CD4-positive, alpha-beta T cell treated with Interleukin-6 for 4 hours (primary cell): ENCODE data around the gene SPRTN.

Source experiments
- DNase-seq: peaks from one replicate; pipeline ENCODE4 v3.0.0-alpha.2; 2020; ENCODE audit warnings: mixed read lengths

Gene SPRTN

DNA sequence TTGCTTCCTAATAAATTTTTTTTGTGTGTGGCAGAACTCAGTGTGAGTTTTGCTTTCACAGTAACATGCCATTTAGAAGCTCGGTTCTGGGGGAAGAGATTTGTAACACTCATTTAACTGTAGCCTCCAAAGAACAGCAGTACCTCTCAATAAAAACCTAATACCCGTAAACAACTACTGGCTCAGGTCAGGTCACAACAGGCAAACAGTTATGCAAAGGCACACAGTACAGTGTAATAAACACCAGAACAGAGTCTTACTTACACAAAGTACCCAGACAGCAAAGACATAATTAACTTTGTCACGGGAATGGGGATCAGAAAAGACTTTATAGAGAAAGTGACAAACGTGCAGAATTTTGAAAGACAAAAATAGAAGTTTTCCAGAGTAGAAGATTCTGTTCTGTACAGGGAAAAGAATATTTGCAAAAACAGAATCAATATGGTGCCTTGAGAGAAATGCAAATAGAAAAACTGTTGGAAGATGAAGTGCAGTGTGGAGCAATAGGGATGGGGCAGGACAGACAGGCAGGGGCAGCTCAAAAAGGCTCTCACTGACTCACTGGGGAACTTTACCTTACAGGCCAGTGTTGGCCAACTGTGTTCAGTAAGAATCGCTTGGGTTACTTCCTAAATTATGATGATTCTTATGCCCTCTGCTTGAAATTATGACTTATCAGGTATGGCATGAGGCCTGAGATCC, 45.2 kb downstream of the SPRTN start:
- no peak for DNase-seq

DNA sequence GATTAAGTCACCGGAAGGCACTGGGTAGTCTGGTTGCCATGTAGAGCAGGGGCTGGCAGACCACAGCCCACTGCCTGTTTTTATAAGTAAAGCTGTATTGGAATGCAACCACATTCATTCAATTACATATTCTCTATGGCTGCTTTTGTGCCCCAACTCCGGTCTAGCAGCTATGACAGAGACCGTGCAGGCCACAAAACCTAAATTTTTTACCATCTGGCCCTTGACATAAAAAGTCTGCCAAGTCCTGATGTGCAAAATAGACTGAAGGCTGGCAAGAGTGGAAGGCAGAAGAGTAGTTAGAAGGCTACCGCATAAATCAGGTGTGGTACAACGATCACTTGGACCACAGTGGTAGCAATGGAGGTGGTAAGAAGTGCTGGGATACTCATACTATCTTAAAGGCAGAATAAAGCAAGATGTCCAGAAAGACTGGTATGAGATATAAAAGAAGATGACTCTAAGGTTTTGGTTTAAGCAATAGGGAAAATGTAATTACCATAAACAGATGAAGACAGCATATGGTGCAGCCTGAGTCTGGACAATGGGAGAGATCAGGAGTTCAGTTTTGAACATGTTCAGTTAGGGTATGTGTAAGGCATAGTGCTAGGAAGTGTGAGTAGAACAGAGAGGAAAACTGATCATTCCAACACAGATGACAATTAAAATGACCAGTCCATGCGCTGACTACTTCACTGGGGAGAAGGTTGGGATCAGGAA, 46.8 kb downstream of the SPRTN start:
- no peak for DNase-seq

DNA sequence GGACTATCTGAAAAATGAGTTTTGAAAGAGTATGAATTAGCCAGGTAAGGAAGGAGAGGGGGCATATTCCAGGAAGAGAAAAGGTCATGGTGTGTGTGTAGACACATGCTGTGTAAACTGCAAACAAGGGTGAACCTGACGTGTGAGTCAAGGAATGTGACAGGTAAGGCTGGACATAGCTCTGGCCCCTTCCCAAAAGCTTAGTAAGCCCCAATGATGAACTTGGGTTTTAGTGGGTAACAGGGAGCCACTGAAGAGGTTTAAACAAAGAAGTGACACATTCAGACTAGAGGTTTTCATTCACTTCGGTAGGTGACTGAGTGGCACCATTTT, 47.3 kb downstream of the SPRTN start:
- no peak for DNase-seq

DNA sequence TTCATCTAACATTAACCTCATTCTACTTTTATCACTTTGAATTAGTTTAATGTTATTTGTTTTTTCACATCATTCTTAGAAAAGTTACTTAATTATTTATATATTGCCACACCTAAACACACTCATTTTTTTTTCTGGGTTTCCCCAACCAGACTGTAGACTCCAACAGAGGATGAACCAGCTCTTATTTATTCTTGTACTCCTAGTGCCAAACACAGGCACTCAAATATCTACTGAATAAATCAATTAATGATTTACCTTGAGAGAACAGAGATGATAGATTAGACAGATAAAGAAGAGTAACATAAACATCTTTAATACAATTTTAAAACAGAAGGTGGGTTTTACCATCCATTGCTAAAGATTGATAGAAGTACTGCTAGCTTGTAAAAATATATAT, 48.4 kb downstream of the SPRTN start:
- no peak for DNase-seq

DNA sequence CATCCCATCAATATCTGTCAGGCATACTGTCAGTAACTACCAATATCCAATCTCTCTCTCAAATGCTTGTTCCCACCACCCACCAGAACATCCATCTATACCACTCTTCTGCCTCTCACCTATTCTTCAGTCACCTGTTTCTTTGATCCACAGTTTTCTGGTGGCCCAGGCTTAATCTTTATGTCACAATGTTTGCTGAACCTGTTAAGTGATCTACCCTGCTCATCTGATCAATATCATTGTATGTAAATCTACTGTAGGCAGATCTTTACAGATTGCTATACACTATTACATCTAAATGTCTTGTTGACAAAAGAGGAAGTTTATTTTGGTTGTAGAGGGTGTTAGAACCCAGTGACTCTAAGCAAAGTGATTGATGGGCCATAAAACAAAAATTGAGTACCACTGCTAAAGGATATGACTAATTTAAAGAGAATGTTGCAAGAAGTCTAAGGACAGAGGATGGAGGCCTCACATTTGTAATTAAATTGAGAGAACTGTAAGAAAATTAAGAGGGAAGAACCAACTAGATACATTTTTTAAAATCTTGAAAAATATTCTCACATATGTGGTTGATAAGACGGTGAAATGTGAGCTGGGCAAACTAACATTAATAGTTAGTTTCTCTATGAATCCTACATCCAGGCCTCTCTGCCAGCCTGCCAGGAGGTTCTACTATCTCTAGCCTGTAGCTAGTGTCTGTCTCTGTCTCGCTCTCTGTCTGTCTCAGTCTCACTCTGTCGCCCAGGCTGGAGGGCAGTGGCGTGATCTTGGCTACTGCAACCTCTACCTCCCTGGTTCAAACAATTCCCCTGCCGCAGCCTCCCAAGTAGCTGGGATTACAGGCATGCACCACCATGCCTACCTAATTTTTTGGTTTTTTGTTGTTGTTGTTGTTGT, 49.9 kb downstream of the SPRTN start:
- DNase-seq: no peak

DNA sequence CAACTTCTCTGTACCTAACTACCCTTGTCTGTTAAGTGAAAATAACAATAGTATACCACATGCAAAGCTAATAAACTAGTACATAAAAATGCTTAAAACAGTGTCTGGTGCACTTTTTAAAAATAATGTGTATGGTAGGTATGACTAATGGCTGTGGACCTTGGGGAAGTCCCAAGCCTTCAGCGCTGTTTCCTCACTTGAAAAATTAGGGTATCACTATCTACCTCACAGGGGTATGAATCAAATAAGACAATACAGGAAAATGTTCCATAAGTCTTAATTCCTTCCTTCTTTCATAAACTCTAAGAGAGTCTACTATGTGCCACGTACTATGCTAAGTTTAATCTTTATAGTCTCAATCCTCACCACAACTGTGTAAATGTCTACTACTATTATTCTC, 52.0 kb downstream of the SPRTN start:
- no peak for DNase-seq

DNA sequence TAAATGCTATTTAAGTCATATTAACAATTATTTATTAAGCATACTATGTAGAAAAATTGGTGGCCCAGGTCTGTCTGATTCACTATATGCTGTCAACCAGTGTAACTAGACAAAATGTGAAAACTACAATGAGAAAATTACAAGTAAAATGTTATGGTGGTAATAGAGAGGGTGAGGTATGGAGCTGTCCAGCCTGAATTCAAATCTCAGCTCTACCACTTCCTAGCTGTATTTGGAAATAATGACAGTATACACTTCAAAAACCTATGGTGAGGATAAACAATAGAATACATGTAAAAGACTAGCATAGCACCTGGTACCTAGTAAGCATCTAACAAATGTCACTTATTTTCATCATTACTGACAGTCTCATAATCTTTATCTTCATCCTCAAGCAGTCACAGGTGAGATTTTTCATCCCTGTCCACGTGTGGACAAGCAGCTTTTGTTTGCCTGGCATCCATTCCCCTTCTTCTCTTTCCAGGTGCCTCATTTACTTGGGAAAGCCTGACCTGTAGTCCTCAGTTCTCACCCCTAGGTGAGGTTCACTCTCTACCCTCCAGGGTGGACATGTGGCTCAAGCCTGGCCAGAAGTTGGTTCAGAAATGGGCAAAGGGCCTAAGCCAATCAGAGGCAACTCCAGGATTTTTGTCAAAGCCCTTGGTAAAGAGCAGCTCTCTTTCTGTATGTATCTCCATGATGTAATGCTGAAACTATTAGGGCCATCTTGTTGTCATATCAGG, 54.5 kb downstream of the SPRTN start:
- DNase-seq: no peak

DNA sequence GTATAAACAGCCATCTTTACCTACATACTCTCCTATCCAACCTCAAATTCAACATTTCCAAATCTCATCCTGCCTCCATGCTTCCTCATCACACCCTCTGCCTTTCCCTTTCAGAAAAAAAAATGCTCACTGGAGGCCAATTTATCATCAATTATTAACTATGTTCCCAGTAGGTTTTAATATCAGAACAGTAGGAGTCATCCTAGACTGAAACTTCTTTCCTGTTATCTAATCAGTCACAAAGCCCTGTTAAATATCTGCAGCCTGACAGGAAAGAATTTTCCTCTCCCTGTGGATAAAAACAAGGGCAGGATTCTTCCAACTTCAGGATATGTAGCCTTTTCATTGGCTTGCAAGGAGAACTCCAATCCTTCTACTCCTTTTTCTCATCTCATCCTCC, 55.6 kb downstream of the SPRTN start:
- DNase-seq: no peak

DNA sequence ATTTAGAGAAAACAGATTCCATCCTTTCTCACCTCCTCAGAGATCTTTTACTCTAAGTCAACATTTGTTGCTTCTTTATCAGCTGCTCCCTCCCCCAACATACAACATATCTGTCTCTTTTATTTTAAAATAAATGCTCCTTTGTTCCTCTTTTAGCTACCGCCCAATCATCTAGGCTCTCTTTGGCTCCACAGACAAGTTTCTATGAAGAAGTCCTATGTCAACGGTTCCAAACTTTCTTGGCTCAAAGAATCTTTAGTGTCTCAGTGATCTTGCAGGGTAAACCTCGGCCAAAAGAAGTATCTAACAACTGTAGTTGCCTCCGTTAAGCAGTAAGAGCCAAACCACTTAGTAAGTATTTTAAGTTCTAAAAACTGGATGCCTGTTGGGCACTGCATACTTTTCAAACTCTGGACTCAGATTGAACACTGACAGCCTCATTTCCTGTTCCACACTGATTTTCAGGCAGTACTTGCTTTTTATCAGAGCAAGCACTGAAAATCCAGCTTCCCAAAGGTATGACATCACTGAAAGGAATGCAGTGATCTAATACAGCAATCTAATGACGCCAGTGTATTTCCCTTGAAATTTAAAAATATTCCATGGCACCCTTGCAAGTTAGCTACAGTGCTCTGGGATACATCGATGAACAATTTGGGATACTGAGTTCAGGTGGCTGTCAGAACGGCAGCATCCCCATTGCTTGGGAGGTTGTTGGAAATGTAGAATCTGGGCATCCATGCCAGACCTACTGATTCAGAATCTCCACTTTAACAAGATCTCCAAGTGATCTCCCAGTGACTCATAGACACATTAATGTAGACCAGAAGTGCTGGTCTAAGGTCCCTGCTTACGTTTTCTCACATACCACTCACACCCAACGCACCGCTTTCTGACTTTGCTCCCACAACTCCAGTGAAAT, 57.2 kb downstream of the SPRTN start:
- no peak for DNase-seq

DNA sequence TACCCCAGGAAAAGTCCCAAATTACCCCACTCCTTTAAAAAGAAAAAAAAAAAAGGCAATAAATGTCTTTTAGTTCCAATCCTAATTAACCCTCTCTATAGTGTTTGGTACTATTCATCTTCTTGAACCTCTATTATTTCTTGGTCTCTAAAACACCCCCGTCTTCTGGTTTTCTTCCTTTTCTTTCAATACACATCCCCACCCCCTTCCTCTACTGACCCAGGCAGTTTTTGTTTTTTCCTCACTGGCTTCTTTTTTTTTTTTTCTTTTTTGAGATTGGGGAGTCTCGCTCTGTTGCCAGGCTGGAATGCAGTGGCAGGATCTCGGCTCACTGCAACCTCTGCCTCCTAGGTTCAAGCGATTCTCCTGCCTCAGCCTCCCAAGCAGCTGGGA, 57.9 kb downstream of the SPRTN start:
- no peak for DNase-seq

DNA sequence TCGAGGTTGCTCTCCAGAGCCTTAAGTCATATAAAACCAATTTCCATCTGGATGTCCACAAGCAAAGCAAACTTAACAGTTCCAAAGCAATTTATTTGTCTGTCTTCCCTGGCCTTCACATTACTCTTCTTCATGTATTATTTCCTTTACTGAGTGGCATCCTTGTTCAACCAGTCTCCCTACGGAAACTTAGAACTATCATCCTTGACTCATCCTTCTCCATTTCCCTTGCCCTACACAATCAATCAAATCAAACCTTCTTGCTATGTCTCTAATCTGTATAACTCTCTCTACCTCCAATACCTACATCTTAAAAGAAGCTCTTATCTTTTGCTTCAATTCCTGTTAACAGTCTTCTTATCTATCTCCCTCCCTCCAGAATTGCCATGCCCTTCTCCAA, 58.5 kb downstream of the SPRTN start:
- no peak for DNase-seq

DNA sequence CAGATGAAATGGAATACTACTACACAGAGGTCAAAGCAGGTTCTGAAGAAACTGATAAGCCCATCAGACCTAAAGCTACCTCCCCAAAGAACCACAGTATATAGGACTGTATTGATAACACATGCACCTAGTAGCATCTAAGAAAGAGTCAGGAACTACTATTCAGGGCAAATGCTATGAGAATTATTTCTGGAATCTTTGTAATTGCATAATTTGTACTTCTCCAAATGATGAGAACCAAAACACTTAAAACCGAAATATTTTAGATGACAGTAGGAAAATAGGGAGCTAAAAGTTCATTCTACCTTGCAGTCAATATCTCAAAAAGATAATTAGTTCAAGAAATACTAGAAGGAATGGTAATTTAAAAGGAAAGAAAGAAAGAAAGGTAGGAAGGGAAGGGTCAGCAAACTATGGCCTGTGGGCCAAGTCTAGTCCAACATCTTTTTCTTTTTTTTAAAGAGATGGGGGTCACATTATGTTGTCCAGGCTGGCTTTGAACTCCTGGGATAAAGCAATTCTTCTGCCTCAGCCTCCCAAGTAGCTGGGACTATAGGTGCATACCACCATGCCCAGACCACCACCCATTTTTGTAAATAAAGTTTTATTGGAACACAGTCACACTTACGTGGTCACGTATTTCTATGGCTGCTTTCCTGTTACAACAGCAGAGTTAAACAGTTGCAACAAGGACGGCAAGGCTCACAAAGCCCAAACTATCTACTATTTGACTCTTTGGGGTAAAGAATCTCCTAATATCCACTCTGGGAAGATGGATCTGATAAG, 60.0 kb downstream of the SPRTN start:
- DNase-seq: no peak

DNA sequence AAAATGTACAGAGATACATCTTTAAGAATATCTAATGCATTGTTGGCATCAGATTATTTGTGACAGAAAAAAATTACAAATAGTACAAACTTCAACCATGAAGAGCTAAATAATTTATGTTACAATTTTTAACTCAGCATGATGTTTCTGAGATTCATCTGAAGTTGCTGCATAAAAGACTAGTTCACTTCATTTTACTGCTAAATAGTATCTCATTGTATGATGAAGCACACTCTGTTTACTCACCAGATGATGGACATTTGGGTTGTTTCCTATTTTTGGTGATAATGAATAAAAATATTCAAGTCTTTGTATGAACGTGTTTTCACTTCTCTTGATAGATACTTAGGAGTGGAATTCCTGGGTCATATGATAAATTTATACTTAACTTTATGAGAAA, 63.4 kb downstream of the SPRTN start:
- no peak for DNase-seq

DNA sequence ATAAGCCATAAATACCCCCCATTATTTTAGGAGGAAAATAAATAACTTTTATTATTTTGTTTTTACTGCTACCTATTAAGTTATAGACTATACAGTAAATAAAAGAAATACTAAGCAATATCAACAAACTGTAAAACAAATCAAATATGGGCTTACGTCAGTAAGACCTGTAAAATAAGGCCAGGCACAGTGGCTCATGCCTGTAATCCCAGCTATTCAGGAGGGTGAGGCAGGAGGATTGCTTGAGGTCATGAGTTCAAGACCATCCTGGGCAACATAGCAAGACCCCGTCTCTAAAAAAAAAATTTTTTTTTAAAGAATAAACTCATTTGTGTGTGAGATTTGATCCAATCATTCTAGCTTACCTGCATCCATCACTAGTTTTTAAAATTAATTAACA, 66.2 kb downstream of the SPRTN start:
- no peak for DNase-seq
